Measurements from ENCODE around the gene DCP1B. TPM values are rescaled to one million over a fixed set of nuclear protein-coding genes. Genes with fewer than 3 reads are reported as not detected.

DCP1B gene
- total RNA-seq, 1 experiment from 2014 or later, result 4.8 TPM

DNA sequence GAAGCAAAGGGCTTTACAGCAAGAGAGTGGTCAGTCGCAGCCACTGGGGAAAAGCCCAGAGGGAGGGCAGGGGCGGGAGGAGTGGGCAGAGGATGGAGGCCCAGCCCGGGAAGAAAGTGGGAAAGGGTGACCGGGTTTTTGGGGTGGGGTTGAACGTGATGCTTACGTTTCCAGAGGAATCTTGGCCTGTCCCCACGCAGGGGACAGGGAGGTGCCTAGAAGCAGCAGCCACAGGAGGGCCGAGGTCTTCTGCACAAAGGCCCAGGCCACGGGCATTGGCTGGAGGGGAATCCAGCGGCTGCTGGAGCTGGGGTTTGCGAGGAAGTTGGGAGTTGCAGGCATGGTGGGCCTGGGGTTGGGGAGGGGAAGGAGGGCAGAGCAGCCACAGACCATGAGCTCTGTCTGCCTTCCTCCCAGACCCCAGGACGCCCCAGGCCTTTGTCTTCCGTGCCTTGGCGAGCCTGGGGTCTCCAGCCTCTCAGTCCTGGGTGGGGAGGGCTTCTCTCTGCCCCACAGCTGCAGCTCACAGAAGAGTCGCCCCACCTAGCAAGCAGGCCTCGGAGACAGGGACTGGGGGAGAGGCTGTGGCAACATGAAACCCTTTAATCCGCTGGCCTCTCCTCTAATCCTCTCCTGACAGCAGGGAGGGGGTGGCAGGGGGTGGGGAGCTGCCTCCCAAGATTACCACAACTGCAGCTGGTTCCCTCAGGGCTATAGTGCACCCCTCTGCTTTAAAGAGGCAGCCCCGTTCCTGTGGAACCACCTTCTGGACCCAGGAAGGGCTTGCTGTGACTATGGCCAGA lies 86.0 kb downstream of the DCP1B start, which contains the start of gene CACNA2D4:
Gene CACNA2D4, minus strand, starts transcription at position 572 of the 803 bp plus-strand sequence. Its CDS starts 179 bp downstream, at position 393.
- no peak within 1 kb of the TSS for H3K27ac ChIP-seq (ENCODE audit: low read length)
- in situ Hi-C loops (cut with HindIII; ENCODE audit: low pct_unique_long_range_greater_than_20kb, low sequenced_read_pairs), result no loop called here
- intact Hi-C loops (cut with micrococcal nuclease; ENCODE audit: unreplicated experiment), result no loop called here
- BruUV-seq (replicated peaks), result no TSS peak
- H3K4me3 ChIP-seq (ENCODE audit: low read depth in 2 of 2, low read length in 2 of 2), result no peak within 1 kb of the TSS
- H3K27me3 ChIP-seq (ENCODE audit: control insufficient read depth, insufficient read depth, low read length), result no peaks in the 10 kb centered on the region
- DNase-seq (ENCODE audit: low read depth, low spot score), result no peak
- TF ChIP-seq TCF7L2 (IDR thresholded peaks at IDR 0.05; ENCODE audit: low read depth, low read length), result no peak
- TF ChIP-seq, protein P1, sequence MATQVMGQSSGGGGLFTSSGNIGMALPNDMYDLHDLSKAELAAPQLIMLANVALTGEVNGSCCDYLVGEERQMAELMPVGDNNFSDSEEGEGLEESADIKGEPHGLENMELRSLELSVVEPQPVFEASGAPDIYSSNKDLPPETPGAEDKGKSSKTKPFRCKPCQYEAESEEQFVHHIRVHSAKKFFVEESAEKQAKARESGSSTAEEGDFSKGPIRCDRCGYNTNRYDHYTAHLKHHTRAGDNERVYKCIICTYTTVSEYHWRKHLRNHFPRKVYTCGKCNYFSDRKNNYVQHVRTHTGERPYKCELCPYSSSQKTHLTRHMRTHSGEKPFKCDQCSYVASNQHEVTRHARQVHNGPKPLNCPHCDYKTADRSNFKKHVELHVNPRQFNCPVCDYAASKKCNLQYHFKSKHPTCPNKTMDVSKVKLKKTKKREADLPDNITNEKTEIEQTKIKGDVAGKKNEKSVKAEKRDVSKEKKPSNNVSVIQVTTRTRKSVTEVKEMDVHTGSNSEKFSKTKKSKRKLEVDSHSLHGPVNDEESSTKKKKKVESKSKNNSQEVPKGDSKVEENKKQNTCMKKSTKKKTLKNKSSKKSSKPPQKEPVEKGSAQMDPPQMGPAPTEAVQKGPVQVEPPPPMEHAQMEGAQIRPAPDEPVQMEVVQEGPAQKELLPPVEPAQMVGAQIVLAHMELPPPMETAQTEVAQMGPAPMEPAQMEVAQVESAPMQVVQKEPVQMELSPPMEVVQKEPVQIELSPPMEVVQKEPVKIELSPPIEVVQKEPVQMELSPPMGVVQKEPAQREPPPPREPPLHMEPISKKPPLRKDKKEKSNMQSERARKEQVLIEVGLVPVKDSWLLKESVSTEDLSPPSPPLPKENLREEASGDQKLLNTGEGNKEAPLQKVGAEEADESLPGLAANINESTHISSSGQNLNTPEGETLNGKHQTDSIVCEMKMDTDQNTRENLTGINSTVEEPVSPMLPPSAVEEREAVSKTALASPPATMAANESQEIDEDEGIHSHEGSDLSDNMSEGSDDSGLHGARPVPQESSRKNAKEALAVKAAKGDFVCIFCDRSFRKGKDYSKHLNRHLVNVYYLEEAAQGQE (IDR thresholded peaks at IDR 0.05; ENCODE audit: insufficient read depth in 1 of 2, low read depth in 2 of 2, low read length in 1 of 2), result no peak
- TF ChIP-seq, protein P2, sequence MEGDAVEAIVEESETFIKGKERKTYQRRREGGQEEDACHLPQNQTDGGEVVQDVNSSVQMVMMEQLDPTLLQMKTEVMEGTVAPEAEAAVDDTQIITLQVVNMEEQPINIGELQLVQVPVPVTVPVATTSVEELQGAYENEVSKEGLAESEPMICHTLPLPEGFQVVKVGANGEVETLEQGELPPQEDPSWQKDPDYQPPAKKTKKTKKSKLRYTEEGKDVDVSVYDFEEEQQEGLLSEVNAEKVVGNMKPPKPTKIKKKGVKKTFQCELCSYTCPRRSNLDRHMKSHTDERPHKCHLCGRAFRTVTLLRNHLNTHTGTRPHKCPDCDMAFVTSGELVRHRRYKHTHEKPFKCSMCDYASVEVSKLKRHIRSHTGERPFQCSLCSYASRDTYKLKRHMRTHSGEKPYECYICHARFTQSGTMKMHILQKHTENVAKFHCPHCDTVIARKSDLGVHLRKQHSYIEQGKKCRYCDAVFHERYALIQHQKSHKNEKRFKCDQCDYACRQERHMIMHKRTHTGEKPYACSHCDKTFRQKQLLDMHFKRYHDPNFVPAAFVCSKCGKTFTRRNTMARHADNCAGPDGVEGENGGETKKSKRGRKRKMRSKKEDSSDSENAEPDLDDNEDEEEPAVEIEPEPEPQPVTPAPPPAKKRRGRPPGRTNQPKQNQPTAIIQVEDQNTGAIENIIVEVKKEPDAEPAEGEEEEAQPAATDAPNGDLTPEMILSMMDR (IDR thresholded peaks at IDR 0.05), result no peak
- TF ChIP-seq SIN3A (IDR thresholded peaks at IDR 0.05; ENCODE audit: borderline replicate concordance, insufficient read depth, low read depth, low read length), result no peak
- no peak for TF ChIP-seq POLR2AphosphoS5 (IDR thresholded peaks at IDR 0.05; ENCODE audit: low read depth, low read length)
- ATAC-seq, result no peak
- H3K9me3 ChIP-seq (ENCODE audit: control insufficient read depth, insufficient read depth, low read depth, low read length), result no peaks in the 10 kb centered on the region
- no peaks in the 10 kb centered on the region for H3K36me3 ChIP-seq (ENCODE audit: control insufficient read depth, insufficient read depth, low read length)
- ChIA-PET CTCF (no interaction called here), POLR2A (no interaction called here)
- H3K4me1 ChIP-seq (ENCODE audit: control insufficient read depth, insufficient read depth, low read length), result no peaks in the 10 kb centered on the region

DNA sequence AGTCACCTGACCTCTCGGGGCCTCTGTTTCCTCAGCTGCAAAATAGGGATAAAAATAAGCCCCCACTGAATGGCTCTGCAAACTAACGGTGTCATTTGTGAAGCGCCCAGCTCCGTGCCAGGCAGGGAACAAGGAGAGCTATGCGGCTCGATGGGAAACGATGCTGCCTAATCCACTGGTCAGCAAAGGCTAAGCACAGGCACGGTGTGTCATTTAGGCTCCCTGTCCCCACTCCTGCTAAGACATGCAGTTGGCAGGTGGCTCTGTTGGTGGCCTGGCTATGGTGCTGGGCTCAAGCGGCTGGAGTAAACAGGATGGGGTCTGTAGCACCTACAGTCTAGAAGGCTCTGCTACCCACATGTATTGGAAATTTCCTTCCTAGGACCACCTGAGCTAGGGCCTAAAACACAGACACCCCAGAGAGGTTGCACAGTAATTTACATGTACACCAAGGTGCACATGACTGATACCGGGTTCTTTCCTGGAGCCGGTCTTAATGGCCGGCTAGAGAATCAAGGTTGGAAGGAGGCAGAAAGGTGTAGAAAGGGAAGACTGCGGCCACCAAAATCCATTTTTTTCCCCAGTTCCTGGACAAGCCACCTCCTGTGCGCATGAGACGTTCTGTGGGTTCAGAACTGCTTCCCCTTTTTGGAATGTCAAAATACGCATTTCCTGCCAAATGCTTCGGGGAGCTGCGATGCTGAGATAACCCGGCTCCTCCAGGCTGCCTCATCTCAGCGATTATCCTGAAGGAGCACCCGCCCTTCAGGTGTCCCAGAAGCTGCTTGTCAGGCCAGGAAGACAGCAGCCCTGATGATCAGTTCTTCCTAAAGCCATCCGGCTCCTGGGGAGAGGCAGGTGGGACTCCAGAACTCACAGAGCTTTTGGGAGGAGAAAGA lies 86.8 kb downstream of the DCP1B start:
- H3K27me3 ChIP-seq (ENCODE audit: control insufficient read depth, insufficient read depth, low read length), result no peaks in the 10 kb centered on the region
- no TSS peak for BruUV-seq (replicated peaks)
- H3K4me3 ChIP-seq (ENCODE audit: low read depth in 2 of 2, low read length in 2 of 2), result no peak overlapping the region
- no peaks in the 10 kb centered on the region for H3K36me3 ChIP-seq (ENCODE audit: control insufficient read depth, insufficient read depth, low read length)
- H3K9me3 ChIP-seq (ENCODE audit: control insufficient read depth, insufficient read depth, low read depth, low read length), result no peaks in the 10 kb centered on the region
- intact Hi-C loops (cut with micrococcal nuclease; ENCODE audit: unreplicated experiment), result no loop called here
- ATAC-seq, result no peak
- no peaks in the 10 kb centered on the region for H3K4me1 ChIP-seq (ENCODE audit: control insufficient read depth, insufficient read depth, low read length)
- no peak overlapping the region for H3K27ac ChIP-seq (ENCODE audit: low read length)
- in situ Hi-C loops (cut with HindIII; ENCODE audit: low pct_unique_long_range_greater_than_20kb, low sequenced_read_pairs), result no loop called here
- no peak for TF ChIP-seq SIN3A (IDR thresholded peaks at IDR 0.05; ENCODE audit: borderline replicate concordance, insufficient read depth, low read depth, low read length)
- TF ChIP-seq POLR2AphosphoS5 (IDR thresholded peaks at IDR 0.05; ENCODE audit: low read depth, low read length), result no peak
- TF ChIP-seq, protein P1 (IDR thresholded peaks at IDR 0.05; ENCODE audit: insufficient read depth in 1 of 2, low read depth in 2 of 2, low read length in 1 of 2), result no peak
- no peak for TF ChIP-seq TCF7L2 (IDR thresholded peaks at IDR 0.05; ENCODE audit: low read depth, low read length)
- CTCF ChIA-PET, result no interaction called here
- no peak for DNase-seq (ENCODE audit: low read depth, low spot score)
- POLR2A ChIA-PET, result no interaction called here
